Common myeloid progenitor, CD34-positive (primary cell): ENCODE data around the gene TMC1.
"Not testable (repeated sequence)": the region's sequence is repeated elsewhere in the genome, so short reads cannot be mapped to it uniquely, and the experiment has no call there.

Experiments used
- CTCF ChIA-PET: fragments of 350-600 bp; sonication (Branson Sonifier 250); formaldehyde crosslinking; loops from one replicate; lab custom pipeline; 2021; ENCODE audit warnings: antibody characterized with exemption; lab: Charles Lee
- POLR2A ChIA-PET: fragments of 350-600 bp; sonication (Branson Sonifier 250); formaldehyde crosslinking; loops from one replicate; lab custom pipeline; 2021; ENCODE audit warnings: antibody characterized with exemption; lab: Charles Lee
- DNase-seq, 3 donors: peaks; one replicate each; pipeline versions ENCODE4 v3.0.0 to v3.0.0-alpha.2; 2013
- H3K27ac ChIP-seq, 2 experiments: 1 replicate in 1 of 2; 2 replicates in 1 of 2; pipeline ENCODE4 v1.7.0; 2013; ENCODE audit warnings: inconsistent platforms in 2 of 2, low read length in 2 of 2, mild to moderate bottlenecking in 2 of 2, low read depth in 1 of 2, moderate library complexity in 1 of 2; ENCODE audit not compliant: severe bottlenecking in 2 of 2, insufficient read depth in 1 of 2, poor library complexity in 1 of 2
- H3K27me3 ChIP-seq, 5 experiments: replicated peaks in 2 of 5; 1 replicate in 3 of 5; 2 replicates in 2 of 5; pipeline versions ENCODE4 v1.6.1 to v1.7.0; 2013; ENCODE audit warnings: low read length in 4 of 5, mild to moderate bottlenecking in 2 of 5, moderate library complexity in 2 of 5, inconsistent platforms in 1 of 5; ENCODE audit not compliant: insufficient read depth in 5 of 5, control insufficient read depth in 4 of 5
- H3K36me3 ChIP-seq, 4 experiments: 1 replicate in 2 of 4; 2 replicates in 2 of 4; pipeline versions ENCODE4 v1.6.1 to v1.7.0; 2013; ENCODE audit warnings: low read length in 3 of 4, control low read depth in 1 of 4, mild to moderate bottlenecking in 1 of 4; ENCODE audit not compliant: control insufficient read depth in 4 of 4, insufficient read depth in 4 of 4
- H3K4me1 ChIP-seq, 4 experiments: 1 replicate in 3 of 4; 2 replicates in 1 of 4; pipeline versions ENCODE4 v1.6.1 to v1.7.1; 2013; ENCODE audit warnings: low read length in 3 of 4, mild to moderate bottlenecking in 3 of 4, control low read depth in 1 of 4, inconsistent platforms in 1 of 4, moderate library complexity in 1 of 4; ENCODE audit not compliant: control insufficient read depth in 4 of 4, insufficient read depth in 4 of 4; ENCODE audit errors: control extremely low read depth in 1 of 4
- H3K4me3 ChIP-seq, 7 experiments: 1 replicate in 4 of 7; 2 replicates in 3 of 7; pipeline versions ENCODE4 v1.5.1 to v1.7.0; 2013; ENCODE audit warnings: mild to moderate bottlenecking in 7 of 7, low read length in 6 of 7, moderate library complexity in 6 of 7, inconsistent platforms in 2 of 7, low read depth in 2 of 7, control low read depth in 1 of 7; ENCODE audit not compliant: insufficient read depth in 4 of 7, control insufficient read depth in 1 of 7; ENCODE audit errors: extremely low read depth in 1 of 7
- H3K9me3 ChIP-seq, 5 experiments: 1 replicate in 4 of 5; 2 replicates in 1 of 5; pipeline versions ENCODE4 v1.6.1 to v1.7.1; 2013; ENCODE audit warnings: low read length in 4 of 5, mild to moderate bottlenecking in 2 of 5, inconsistent platforms in 1 of 5, low read depth in 1 of 5, moderate library complexity in 1 of 5; ENCODE audit not compliant: control insufficient read depth in 4 of 5, insufficient read depth in 2 of 5; ENCODE audit errors: control extremely low read depth in 1 of 5
- WGBS: methylation state at CpG from one replicate; pipeline ENCODE4 v1.1.5; 2013; ENCODE audit not compliant: insufficient coverage; 5-methylcytosine and 5-hydroxymethylcytosine counted together

The TMC1 gene

GRCh38 chr9:72537011-72537545 lies 15.7 kb downstream of the TMC1 start:
- DNase-seq, result no peak
- Histone ChIP-seq H3K4me1 (no peaks in the 10 kb centered on the region), H3K4me3 (no peak overlapping the region), H3K27me3 (no peaks in the 10 kb centered on the region), H3K27ac (no peak overlapping the region), H3K36me3 (no peaks in the 10 kb centered on the region), H3K9me3 (peaks cover 0 to 7% (median 1%) of the 10 kb centered on the region in 5 experiments)
- CTCF ChIA-PET, result no interaction called here
- POLR2A ChIA-PET, result no interaction called here

GRCh38 chr9:72537671-72538070 lies 16.3 kb downstream of the TMC1 start:
- Histone ChIP-seq H3K9me3 (peaks cover 0 to 7% (median 1%) of the 10 kb centered on the region in 5 experiments), H3K4me1 (no peaks in the 10 kb centered on the region), H3K4me3 (no peak overlapping the region), H3K27ac (no peak overlapping the region), H3K27me3 (no peaks in the 10 kb centered on the region), H3K36me3 (no peaks in the 10 kb centered on the region)
- DNase-seq, result no peak
- ChIA-PET CTCF (interaction anchor here (0.7 kb wide), 1 partner anchor 87 kb away, joined by 3 read pairs; no protein-coding TSS in a partner anchor), POLR2A (no interaction called here)
- WGBS, result 100% methylated on average over 1 of the region's 1 CpG

GRCh38 chr9:72538921-72539702 lies 17.7 kb downstream of the TMC1 start:
- DNase-seq, result no peak
- POLR2A ChIA-PET, result no interaction called here

GRCh38 chr9:72539824-72540347 lies 18.5 kb downstream of the TMC1 start:
- CTCF ChIA-PET, result no interaction called here
- no peak overlapping the region for H3K27ac ChIP-seq
- WGBS, result 100% methylated on average over 4 of the region's 6 CpGs

More at GRCh38 chr9:72538921-72539702, 17.7 kb downstream of the TMC1 start:
- WGBS, result 100% methylated on average over 2 of the region's 4 CpGs
- Histone ChIP-seq H3K4me3 (no peak overlapping the region), H3K36me3 (no peaks in the 10 kb centered on the region), H3K4me1 (no peaks in the 10 kb centered on the region), H3K9me3 (peaks cover 0 to 7% (median 1%) of the 10 kb centered on the region in 5 experiments), H3K27ac (no peak overlapping the region), H3K27me3 (no peaks in the 10 kb centered on the region)
- CTCF ChIA-PET, result no interaction called here

GRCh38 chr9:72540348-72540873 lies 19.0 kb downstream of the TMC1 start:
- Histone ChIP-seq H3K4me3 (no peak overlapping the region), H3K36me3 (no peaks in the 10 kb centered on the region), H3K27me3 (no peaks in the 10 kb centered on the region), H3K4me1 (no peaks in the 10 kb centered on the region), H3K27ac (no peak overlapping the region), H3K9me3 (peaks cover 0 to 7% (median 1%) of the 10 kb centered on the region in 5 experiments)
- WGBS, result 81% methylated on average over 6 of the region's 6 CpGs
- POLR2A ChIA-PET, result no interaction called here
- CTCF ChIA-PET, result no interaction called here
- DNase-seq, result no peak

More at GRCh38 chr9:72539824-72540347, 18.5 kb downstream of the TMC1 start:
- Histone ChIP-seq H3K4me1 (no peaks in the 10 kb centered on the region), H3K9me3 (peaks cover 0 to 7% (median 1%) of the 10 kb centered on the region in 5 experiments), H3K36me3 (no peaks in the 10 kb centered on the region), H3K27me3 (no peaks in the 10 kb centered on the region), H3K4me3 (no peak overlapping the region)
- no peak for DNase-seq
- POLR2A ChIA-PET, result no interaction called here

- DNase-seq, H3K4me1 ChIP-seq, POLR2A ChIA-PET, H3K36me3 ChIP-seq, H3K4me3 ChIP-seq, H3K27ac ChIP-seq, H3K27me3 ChIP-seq, H3K9me3 ChIP-seq: not testable (repeated sequence)
- 100% methylated on average over 2 of the region's 5 CpGs for whole genome bisulfite sequencing
- CTCF ChIA-PET, result interaction anchor here (1.1 kb wide), 1 partner anchor 11 kb away, joined by 3 read pairs; no protein-coding TSS in a partner anchor
Observed at GRCh38 chr9:72542537-72542833, 21.1 kb downstream of the TMC1 start.

GRCh38 chr9:72542917-72543316 lies 21.5 kb downstream of the TMC1 start:
- Histone ChIP-seq H3K4me3 (no peak overlapping the region), H3K27me3 (no peaks in the 10 kb centered on the region), H3K27ac (no peak overlapping the region), H3K9me3 (no peaks in the 10 kb centered on the region), H3K4me1 (no peaks in the 10 kb centered on the region), H3K36me3 (no peaks in the 10 kb centered on the region)
- DNase-seq, result no peak
- no CpG with 5 or more reads among the region's 1 CpG for WGBS
- ChIA-PET POLR2A (no interaction called here), CTCF (interaction anchor here (1.1 kb wide), 1 partner anchor 11 kb away, joined by 3 read pairs; no protein-coding TSS in a partner anchor)
